Sciatic nerve (tissue), 2 donors: ENCODE measurements around the gene FOXD1. TPM values are rescaled to one million over a fixed set of nuclear protein-coding genes. Genes with fewer than 3 reads are reported as not detected.
"Not testable (repeated sequence)": the region's sequence is repeated elsewhere in the genome, so short reads cannot be mapped to it uniquely, and the experiment has no call there.

Source experiments
- ATAC-seq: fragments of 200-7000 bp; cut with Tn5 transposase; one replicate; pipeline ENCODE4 v1.9.1; 2020; ENCODE audit warnings: mild to moderate bottlenecking, moderate library complexity
- DNase-seq: peaks from one replicate; pipeline ENCODE4 v3.0.0-alpha.2; 2020; ENCODE audit warnings: low spot score
- intact Hi-C: fragments of 100-400 bp; cut with DNase I; formaldehyde crosslinking; loops from one replicate; pipeline ENCODE4 v1.14.2; 2022
- total RNA-seq: library from RNA; stranded (reverse); fragmentation: NEBNext Ultra II Directional; extraction: Animal tissue kit (Norgen Biotek cat#: 25700); gene quantifications from one replicate; pipeline ENCODE4 v1.2.1, GENCODE V29; 2021
- donor health status: DM: no; HTN: no; CAD: no.
- donor health status: DM: no; HTN: no; CAD: no.

The FOXD1 gene
- 99.3 TPM for total RNA-seq

GRCh38 chr5:73448463-73449136 is at the start of gene FOXD1:
TSS of gene FOXD1 (minus strand) at chr5:73448777. CDS start at chr5:73448362, 415 bp downstream.
- intact Hi-C loops: loop anchor here (5.0 to 10.0 kb wide), 2 partner anchors 146 to 214 kb away; no protein-coding TSS in a partner anchor
- peak; percentile 96 for DNase-seq
- ATAC-seq: peak; percentile 97

- ATAC-seq (no peak), DNase-seq (no peak)
- intact Hi-C loops: no loop called here
Measured at GRCh38 chr5:73497497-73498056, 49.0 kb upstream of the FOXD1 start.

- no peak for ATAC-seq
- intact Hi-C loops: no loop called here
- DNase-seq: no peak
Measured at GRCh38 chr5:73496984-73497457, 48.4 kb upstream of the FOXD1 start.

- ATAC-seq: no peak
- intact Hi-C loops: no loop called here
- no peak for DNase-seq
Measured at GRCh38 chr5:73495772-73496335, 47.3 kb upstream of the FOXD1 start.

GRCh38 chr5:73494721-73495120 is 46.1 kb upstream of the FOXD1 start:
- ATAC-seq (no peak), DNase-seq (no peak)
- intact Hi-C loops: no loop called here

- DNase-seq (no peak), ATAC-seq (no peak)
- intact Hi-C loops: no loop called here
Measured at GRCh38 chr5:73493421-73493820, 44.8 kb upstream of the FOXD1 start.

GRCh38 chr5:73491155-73491554 is 42.6 kb upstream of the FOXD1 start:
- DNase-seq (no peak), ATAC-seq (no peak)
- intact Hi-C loops: no loop called here

- DNase-seq: no peak
- no peak for ATAC-seq
- intact Hi-C loops: no loop called here
Measured at GRCh38 chr5:73490088-73490487, 41.5 kb upstream of the FOXD1 start.

- no peak for DNase-seq
- ATAC-seq: no peak
- intact Hi-C loops: no loop called here
Measured at GRCh38 chr5:73488806-73489205, 40.2 kb upstream of the FOXD1 start.

- ATAC-seq (no peak), DNase-seq (no peak)
- intact Hi-C loops: no loop called here
Measured at GRCh38 chr5:73487815-73488214, 39.2 kb upstream of the FOXD1 start.

GRCh38 chr5:73487257-73487656 is 38.7 kb upstream of the FOXD1 start:
- ATAC-seq, intact Hi-C loops, DNase-seq: not testable (repeated sequence)

- intact Hi-C loops: no loop called here
- no peak for ATAC-seq
- no peak for DNase-seq
Measured at GRCh38 chr5:73486119-73486899, 37.7 kb upstream of the FOXD1 start.

- intact Hi-C loops: no loop called here
- DNase-seq: no peak
- no peak for ATAC-seq
Measured at GRCh38 chr5:73485715-73486114, 37.1 kb upstream of the FOXD1 start.

GRCh38 chr5:73484511-73484910 is 35.9 kb upstream of the FOXD1 start:
- intact Hi-C loops: no loop called here
- no peak for ATAC-seq
- DNase-seq: no peak

- intact Hi-C loops: no loop called here
- no peak for ATAC-seq
- no peak for DNase-seq
Measured at GRCh38 chr5:73483676-73484075, 35.1 kb upstream of the FOXD1 start.

GRCh38 chr5:73482383-73483136 is 34.0 kb upstream of the FOXD1 start:
- ATAC-seq (no peak), DNase-seq (no peak)
- intact Hi-C loops: no loop called here

GRCh38 chr5:73480500-73480899 is 31.9 kb upstream of the FOXD1 start:
- no peak for DNase-seq
- intact Hi-C loops: no loop called here
- ATAC-seq: no peak

- ATAC-seq (no peak), DNase-seq (no peak)
- intact Hi-C loops: no loop called here
Measured at GRCh38 chr5:73472116-73472515, 23.5 kb upstream of the FOXD1 start.

GRCh38 chr5:73471654-73472053 is 23.1 kb upstream of the FOXD1 start:
- no peak for DNase-seq
- no peak for ATAC-seq
- intact Hi-C loops: no loop called here
